Upper lobe of left lung (tissue), 6 donors: ENCODE measurements around the gene LGI4. TPM values are rescaled to one million over a fixed set of nuclear protein-coding genes. Genes with fewer than 3 reads are reported as not detected.

Source experiments
- ATAC-seq, 2 donors: fragments of 200-7000 bp; cut with Tn5 transposase; one replicate each; pipeline ENCODE4 v1.9.1; 2022; ENCODE audit warnings: mild to moderate bottlenecking in 2 of 2, moderate library complexity in 2 of 2; ENCODE audit not compliant: low FRiP score in 2 of 2
- DNase-seq, 2 donors: peaks; one replicate each; pipeline ENCODE4 v3.0.0-alpha.2; 2019 to 2020
- H3K27ac ChIP-seq, 4 donors: fragments of 200-600 bp; sonication (generic); one replicate each; pipeline ENCODE4 v1.5.1; 2016 to 2019
- H3K27me3 ChIP-seq, 4 donors: fragments of 200-600 bp; sonication (generic); one replicate each; pipeline ENCODE4 v1.5.1; 2017 to 2019
- H3K36me3 ChIP-seq, 4 donors: fragments of 200-600 bp; sonication (generic); one replicate each; pipeline ENCODE4 v1.5.1; 2016 to 2019
- H3K4me1 ChIP-seq, 4 donors: fragments of 200-600 bp; sonication (generic); one replicate each; pipeline ENCODE4 v1.5.1; 2018 to 2019
- H3K4me3 ChIP-seq, 4 donors: fragments of 200-600 bp; sonication (generic); one replicate each; pipeline ENCODE4 v1.5.1; 2017 to 2019; ENCODE audit warnings: mild to moderate bottlenecking in 2 of 4, moderate library complexity in 1 of 4
- H3K9me3 ChIP-seq, 4 donors: fragments of 200-600 bp; sonication (generic); one replicate each; pipeline ENCODE4 v1.5.1; 2018 to 2019
- EP300 ChIP-seq, 4 donors: sonication (generic); formaldehyde crosslinking; IDR thresholded peaks; one replicate each; pipeline ENCODE4 v1.5.1; 2017; ENCODE audit warnings: antibody characterized with exemption in 4 of 4, control low read depth in 2 of 4
- POLR2A ChIP-seq, 4 donors: fragments of 450-650 bp; IDR thresholded peaks; one replicate each; pipeline ENCODE4 v1.5.1; 2016 to 2017; ENCODE audit warnings: antibody characterized with exemption in 4 of 4, mild to moderate bottlenecking in 2 of 4
- POLR2AphosphoS5 ChIP-seq, 2 donors: sonication (generic); formaldehyde crosslinking; IDR thresholded peaks; one replicate each; pipeline ENCODE4 v1.5.1; 2017; ENCODE audit warnings: antibody characterized with exemption in 2 of 2
- WGBS, 2 donors: methylation state at CpG; one replicate each; pipeline ENCODE4 v1.1.5; 2017 to 2018; 5-methylcytosine and 5-hydroxymethylcytosine counted together
- total RNA-seq, 6 donors: library from RNA; depleted of rRNA in 4 of 6; stranded (reverse); fragments of >200 nt in 4 of 6; gene quantifications; one replicate each; pipeline versions ENCODE4 v1.1.0 to v1.2.1, GENCODE V29; 2016 to 2021
- TF ChIP-seq, protein P1 (sequence below), 6 experiments: fragments of 450-650 bp in 4 of 6; fragments of 200-600 bp in 2 of 6; sonication (generic) in 2 of 6; IDR thresholded peaks; one replicate each; pipeline ENCODE4 v1.5.1; 2016 to 2019; ENCODE audit warnings: antibody characterized with exemption in 6 of 6
- donor health status: DM: no; HTN: no; CAD: no; lungs with moderate emphysema.
- donor health status: DM: no; HTN: yes; CAD: no; lungs with severe emphysema.

The LGI4 gene
- total RNA-seq, 6 donors from 2014 or later: 3.3 to 25.3 (median 7.1) TPM

- ATAC-seq (peak; percentile 88 to 92), DNase-seq (peak; percentile 92 to 97)
- peak overlapping the region in 3 of 4 donors; percentile 47 to 54 (median 52) for H3K4me3 ChIP-seq
- H3K27ac ChIP-seq: peak overlapping the region; percentile 66 to 90 (median 82)
- no peaks in the 10 kb centered on the region for H3K27me3 ChIP-seq
- no peaks in the 10 kb centered on the region for H3K9me3 ChIP-seq
- H3K4me1 ChIP-seq: peaks cover 19 to 41% (median 33%) of the 10 kb centered on the region in 4 donors
- WGBS, 2 donors: 8 to 23% methylated on average over 20 to 41 of the region's 42 CpGs
- peaks cover 0 to 4% (median 0%) of the 10 kb centered on the region in 4 donors for H3K36me3 ChIP-seq
- TF ChIP-seq, protein P1, sequence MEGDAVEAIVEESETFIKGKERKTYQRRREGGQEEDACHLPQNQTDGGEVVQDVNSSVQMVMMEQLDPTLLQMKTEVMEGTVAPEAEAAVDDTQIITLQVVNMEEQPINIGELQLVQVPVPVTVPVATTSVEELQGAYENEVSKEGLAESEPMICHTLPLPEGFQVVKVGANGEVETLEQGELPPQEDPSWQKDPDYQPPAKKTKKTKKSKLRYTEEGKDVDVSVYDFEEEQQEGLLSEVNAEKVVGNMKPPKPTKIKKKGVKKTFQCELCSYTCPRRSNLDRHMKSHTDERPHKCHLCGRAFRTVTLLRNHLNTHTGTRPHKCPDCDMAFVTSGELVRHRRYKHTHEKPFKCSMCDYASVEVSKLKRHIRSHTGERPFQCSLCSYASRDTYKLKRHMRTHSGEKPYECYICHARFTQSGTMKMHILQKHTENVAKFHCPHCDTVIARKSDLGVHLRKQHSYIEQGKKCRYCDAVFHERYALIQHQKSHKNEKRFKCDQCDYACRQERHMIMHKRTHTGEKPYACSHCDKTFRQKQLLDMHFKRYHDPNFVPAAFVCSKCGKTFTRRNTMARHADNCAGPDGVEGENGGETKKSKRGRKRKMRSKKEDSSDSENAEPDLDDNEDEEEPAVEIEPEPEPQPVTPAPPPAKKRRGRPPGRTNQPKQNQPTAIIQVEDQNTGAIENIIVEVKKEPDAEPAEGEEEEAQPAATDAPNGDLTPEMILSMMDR (IDR thresholded peaks at IDR 0.05): peak in 1 of 6 experiments; percentile 4
- peak in 3 of 4 donors; percentile 37 to 88 (median 61) for TF ChIP-seq POLR2A (IDR thresholded peaks at IDR 0.05)
- no peak for TF ChIP-seq EP300 (IDR thresholded peaks at IDR 0.05)
- peak; percentile 74 to 90 for TF ChIP-seq POLR2AphosphoS5 (IDR thresholded peaks at IDR 0.05)
These were observed 10.5 kb downstream of the LGI4 start for GRCh38 chr19:35124098-35125060.

DNA sequence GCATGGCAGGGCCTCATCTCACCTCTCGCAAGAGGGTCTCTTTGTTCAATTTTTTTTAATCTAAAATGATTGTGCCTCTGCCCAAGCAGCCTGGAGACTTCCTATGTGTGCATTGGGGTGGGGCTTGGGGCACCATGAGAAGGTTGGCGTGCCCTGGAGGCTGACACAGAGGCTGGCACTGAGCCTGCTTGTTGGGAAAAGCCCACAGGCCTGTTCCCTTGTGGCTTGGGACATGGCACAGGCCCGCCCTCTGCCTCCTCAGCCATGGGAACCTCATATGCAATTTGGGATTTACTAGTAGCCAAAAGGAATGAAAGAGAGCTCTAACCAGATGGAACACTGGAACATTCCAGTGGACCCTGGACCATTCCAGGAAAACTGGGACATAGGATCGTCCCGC is 11.3 kb downstream of the LGI4 start:
- Histone ChIP-seq H3K4me1 (peaks cover 19 to 49% (median 33%) of the 10 kb centered on the region in 4 donors), H3K9me3 (no peaks in the 10 kb centered on the region), H3K27ac (peak overlapping the region; percentile 45 to 90 (median 73)), H3K4me3 (no peak overlapping the region), H3K27me3 (no peaks in the 10 kb centered on the region), H3K36me3 (peaks cover 0 to 4% (median 0%) of the 10 kb centered on the region in 4 donors)
- ATAC-seq (peak in 1 of 2 donors; percentile 37), DNase-seq (peak in 1 of 2 donors; percentile 78)
- 59 to 78% methylated on average over 5 of the region's 5 CpGs for WGBS, 2 donors
- TF ChIP-seq POLR2AphosphoS5 (IDR thresholded peaks at IDR 0.05): no peak
- TF ChIP-seq, protein P1 (IDR thresholded peaks at IDR 0.05): no peak
- no peak for TF ChIP-seq EP300 (IDR thresholded peaks at IDR 0.05)
- TF ChIP-seq POLR2A (IDR thresholded peaks at IDR 0.05): no peak

- ATAC-seq (no peak), DNase-seq (peak in 1 of 2 donors; percentile 58)
- Histone ChIP-seq H3K4me1 (peaks cover 19 to 51% (median 33%) of the 10 kb centered on the region in 4 donors), H3K27ac (peak overlapping the region; percentile 45 to 90 (median 73)), H3K36me3 (peaks cover 0 to 4% (median 0%) of the 10 kb centered on the region in 4 donors), H3K4me3 (no peak overlapping the region), H3K9me3 (no peaks in the 10 kb centered on the region), H3K27me3 (no peaks in the 10 kb centered on the region)
- WGBS, 2 donors: 86 to 88% methylated on average over 19 of the region's 19 CpGs
- no peak for TF ChIP-seq EP300 (IDR thresholded peaks at IDR 0.05)
- TF ChIP-seq, protein P1 (IDR thresholded peaks at IDR 0.05): no peak
- TF ChIP-seq POLR2A (IDR thresholded peaks at IDR 0.05): no peak
- no peak for TF ChIP-seq POLR2AphosphoS5 (IDR thresholded peaks at IDR 0.05)
These were observed 11.9 kb downstream of the LGI4 start for GRCh38 chr19:35122687-35123551.

DNA sequence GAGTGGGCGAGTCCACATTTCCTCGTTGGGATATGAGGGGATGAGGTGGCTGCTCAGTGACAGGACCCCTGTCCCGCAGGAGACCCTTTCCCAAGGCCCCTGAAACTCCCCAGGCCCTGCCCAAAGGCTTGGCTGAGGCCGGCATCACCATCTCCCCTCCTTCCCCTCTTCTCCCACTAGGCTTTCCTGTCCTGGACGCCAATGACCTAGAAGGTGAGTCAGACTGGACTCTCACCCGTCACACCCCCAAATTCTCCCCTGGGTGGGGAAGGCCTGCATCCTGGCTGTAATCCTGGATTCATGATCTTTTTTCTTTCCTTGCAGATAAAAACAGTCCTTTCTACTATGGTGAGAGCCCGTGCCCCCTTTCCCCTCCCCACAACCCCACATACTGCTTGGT is 14.0 kb downstream of the LGI4 start:
- ATAC-seq (peak in 1 of 2 donors; percentile 60), DNase-seq (no peak)
- Histone ChIP-seq H3K36me3 (peaks cover 0 to 4% (median 0%) of the 10 kb centered on the region in 4 donors), H3K4me1 (peaks cover 19 to 58% (median 34%) of the 10 kb centered on the region in 4 donors), H3K4me3 (no peak overlapping the region), H3K27ac (peak overlapping the region in 2 of 4 donors; percentile 41 to 45), H3K9me3 (no peaks in the 10 kb centered on the region), H3K27me3 (no peaks in the 10 kb centered on the region)
- TF ChIP-seq POLR2A (IDR thresholded peaks at IDR 0.05): no peak
- 61 to 73% methylated on average over 4 to 7 of the region's 7 CpGs for WGBS, 2 donors
